ENCODE results near the gene CES2.
A peak's percentile ranks its signal among the peaks of the same experiment; 100 is the strongest.
"Not testable (repeated sequence)": the region's sequence is repeated elsewhere in the genome, so short reads cannot be mapped to it uniquely, and the experiment has no call there.

The CES2 gene

DNA sequence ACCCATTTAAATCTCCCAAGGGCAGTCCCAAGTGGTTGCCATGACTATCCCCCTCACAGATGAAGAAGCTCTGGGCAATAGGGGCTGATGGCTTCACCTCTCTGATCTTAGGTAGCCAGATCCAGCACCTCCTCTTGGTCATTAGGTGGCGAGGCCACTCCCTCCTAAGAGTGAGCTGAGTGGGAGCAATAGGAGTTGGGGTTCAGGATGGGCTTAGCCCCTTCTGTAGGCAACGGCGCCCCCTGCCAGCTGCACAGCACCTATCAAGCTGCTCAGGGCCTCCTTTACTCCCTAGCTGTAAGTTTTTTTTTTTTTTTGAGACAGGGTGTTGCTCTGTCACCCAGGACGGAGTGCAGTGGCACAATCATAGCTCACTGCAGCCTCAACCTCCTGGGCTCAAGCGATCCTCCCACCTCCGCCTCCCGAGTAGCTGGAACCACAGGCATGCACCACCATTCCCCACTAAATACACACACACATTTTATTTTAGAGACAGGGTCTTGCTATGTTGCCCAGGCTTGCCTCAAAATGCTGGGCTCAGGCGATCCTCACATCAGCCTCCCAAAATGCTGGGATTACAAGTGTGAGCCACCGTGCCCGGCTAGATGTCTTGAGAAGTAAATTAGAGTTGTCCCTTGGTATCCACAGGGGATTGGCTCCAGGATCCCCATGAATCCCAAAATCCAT lies 6.5 kb upstream of the CES2 start:
- H3K9me3 ChIP-seq (ENCODE audit: control insufficient read depth, insufficient read depth, low read depth, low read length): no peaks in the 10 kb centered on the region
- H3K36me3 ChIP-seq (ENCODE audit: control insufficient read depth, insufficient read depth, low read length): peaks cover 8% of the 10 kb centered on the region; the same call in 1 of the 2 replicates
- no peak overlapping the region for H3K4me3 ChIP-seq (ENCODE audit: low read depth, low read length)
- H3K9ac ChIP-seq (ENCODE audit: low read length): no peak overlapping the region
- H3K27me3 ChIP-seq (ENCODE audit: control insufficient read depth, insufficient read depth, low read length): peaks cover 42% of the 10 kb centered on the region
- H3K27ac ChIP-seq (ENCODE audit: low read depth, low read length): no peak overlapping the region
- H3K4me1 ChIP-seq (ENCODE audit: control insufficient read depth, insufficient read depth, low read length): peaks cover 16% of the 10 kb centered on the region

DNA sequence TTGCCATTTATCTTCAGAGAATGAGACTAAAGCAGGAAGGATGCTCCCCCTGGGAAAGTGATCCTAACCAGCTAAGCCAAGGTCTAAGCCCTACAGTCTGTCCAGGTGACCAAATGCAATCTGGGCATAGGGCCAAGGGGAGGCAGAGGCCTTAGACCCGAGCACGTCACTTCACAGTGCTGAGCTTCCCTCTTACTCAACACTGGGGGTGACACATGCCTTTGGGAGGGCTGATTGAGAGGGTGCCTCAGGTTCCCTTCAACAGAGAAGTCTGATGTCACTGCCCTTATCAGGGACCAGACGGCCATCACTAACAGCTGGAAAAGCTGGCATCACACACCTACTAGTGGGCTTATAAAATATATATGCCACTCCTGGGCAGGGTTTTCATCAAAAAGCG lies 5.1 kb upstream of the CES2 start:
- Histone ChIP-seq H3K27me3 (ENCODE audit: control insufficient read depth, insufficient read depth, low read length) (peaks cover 32% of the 10 kb centered on the region), H3K36me3 (ENCODE audit: control insufficient read depth, insufficient read depth, low read length) (peaks cover 8% of the 10 kb centered on the region; the same call in 1 of the 2 replicates), H3K4me1 (ENCODE audit: control insufficient read depth, insufficient read depth, low read length) (peaks cover 17% of the 10 kb centered on the region), H3K9ac (ENCODE audit: low read length) (no peak overlapping the region), H3K9me3 (ENCODE audit: control insufficient read depth, insufficient read depth, low read depth, low read length) (no peaks in the 10 kb centered on the region), H3K27ac (ENCODE audit: low read depth, low read length) (no peak overlapping the region), H3K4me3 (ENCODE audit: low read depth, low read length) (no peak overlapping the region)

DNA sequence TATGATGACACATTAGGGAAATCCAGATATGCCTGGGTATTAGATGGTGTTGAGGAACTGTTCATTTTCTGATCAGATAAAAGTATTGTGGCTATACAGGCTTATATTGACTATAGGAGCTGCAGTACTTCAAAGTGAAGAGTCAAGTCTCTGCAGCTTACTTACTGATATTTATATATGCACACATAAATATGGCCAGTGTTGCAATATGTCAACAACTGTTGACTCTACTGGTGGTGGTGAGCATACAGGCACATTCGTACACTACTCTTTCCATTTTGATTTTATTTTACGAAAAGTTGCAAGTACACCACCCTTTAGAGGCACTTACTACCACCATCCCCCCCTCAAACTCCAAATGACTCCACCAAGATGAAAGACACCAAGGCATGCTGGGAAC lies 3.7 kb upstream of the CES2 start:
- Histone ChIP-seq H3K27me3 (ENCODE audit: control insufficient read depth, insufficient read depth, low read length) (peaks cover 24% of the 10 kb centered on the region), H3K4me3 (ENCODE audit: low read depth, low read length) (no peak overlapping the region), H3K36me3 (ENCODE audit: control insufficient read depth, insufficient read depth, low read length) (peaks cover 8% of the 10 kb centered on the region; the same call in 1 of the 2 replicates), H3K27ac (ENCODE audit: low read depth, low read length) (no peak overlapping the region), H3K4me1 (ENCODE audit: control insufficient read depth, insufficient read depth, low read length) (peaks cover 22% of the 10 kb centered on the region), H3K9me3 (ENCODE audit: control insufficient read depth, insufficient read depth, low read depth, low read length) (no peaks in the 10 kb centered on the region), H3K9ac (ENCODE audit: low read length) (no peak overlapping the region)

DNA sequence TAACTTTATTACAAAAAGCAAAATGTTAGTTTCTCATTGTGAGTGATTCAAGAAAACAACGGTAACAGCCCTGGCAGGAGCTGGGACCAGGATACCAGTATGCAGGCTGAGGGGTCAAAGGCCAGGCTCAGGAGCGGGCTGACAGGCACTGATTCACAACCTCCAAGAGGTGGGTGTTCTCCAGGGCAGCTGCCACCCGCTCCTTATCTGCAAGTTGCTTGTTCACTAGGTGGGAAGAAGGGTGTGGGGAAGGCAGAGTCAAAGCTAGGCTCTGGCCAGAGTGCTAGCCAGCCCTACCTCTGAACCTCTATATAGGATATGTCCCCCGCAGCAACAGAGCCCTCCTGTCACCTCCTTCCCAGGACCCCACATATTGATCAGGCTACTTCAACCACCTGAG lies 3.2 kb upstream of the CES2 start:
- no peaks in the 10 kb centered on the region for H3K9me3 ChIP-seq (ENCODE audit: control insufficient read depth, insufficient read depth, low read depth, low read length)
- H3K4me3 ChIP-seq (ENCODE audit: low read depth, low read length): no peak overlapping the region
- peaks cover 8% of the 10 kb centered on the region; the same call in 1 of the 2 replicates for H3K36me3 ChIP-seq (ENCODE audit: control insufficient read depth, insufficient read depth, low read length)
- no peak overlapping the region for H3K9ac ChIP-seq (ENCODE audit: low read length)
- no peak overlapping the region for H3K27ac ChIP-seq (ENCODE audit: low read depth, low read length)
- H3K27me3 ChIP-seq (ENCODE audit: control insufficient read depth, insufficient read depth, low read length): peaks cover 20% of the 10 kb centered on the region
- H3K4me1 ChIP-seq (ENCODE audit: control insufficient read depth, insufficient read depth, low read length): peaks cover 18% of the 10 kb centered on the region

DNA sequence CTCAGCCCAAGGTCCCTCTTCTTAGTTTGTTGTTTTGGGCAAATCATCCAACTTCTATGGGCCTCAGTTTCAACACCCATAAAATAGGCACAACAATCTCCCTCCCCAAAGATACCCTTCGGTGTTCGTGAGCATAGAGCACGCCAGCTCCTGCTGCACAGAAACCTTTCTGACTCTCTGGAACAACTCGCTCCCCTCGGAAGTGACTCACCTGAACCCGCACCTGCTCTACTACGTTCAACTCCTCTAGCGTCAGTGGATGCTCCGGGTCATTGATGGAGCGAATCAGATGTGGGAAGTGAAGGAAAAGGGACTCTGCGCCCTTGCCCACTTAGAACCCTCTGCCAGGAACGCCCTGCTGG lies 1.6 kb upstream of the CES2 start:
- peak overlapping the region; percentile 94 for H3K9ac ChIP-seq (ENCODE audit: low read length)
- no peaks in the 10 kb centered on the region for H3K9me3 ChIP-seq (ENCODE audit: control insufficient read depth, insufficient read depth, low read depth, low read length)
- peaks cover 12% of the 10 kb centered on the region; the same call in 1 of the 2 replicates for H3K4me1 ChIP-seq (ENCODE audit: control insufficient read depth, insufficient read depth, low read length)
- H3K36me3 ChIP-seq (ENCODE audit: control insufficient read depth, insufficient read depth, low read length): peaks cover 13% of the 10 kb centered on the region; the same call in 1 of the 2 replicates
- H3K27ac ChIP-seq (ENCODE audit: low read depth, low read length): no peak overlapping the region
- H3K4me3 ChIP-seq (ENCODE audit: low read depth, low read length): peak overlapping the region; percentile 96
- H3K27me3 ChIP-seq (ENCODE audit: control insufficient read depth, insufficient read depth, low read length): peaks cover 10% of the 10 kb centered on the region

DNA sequence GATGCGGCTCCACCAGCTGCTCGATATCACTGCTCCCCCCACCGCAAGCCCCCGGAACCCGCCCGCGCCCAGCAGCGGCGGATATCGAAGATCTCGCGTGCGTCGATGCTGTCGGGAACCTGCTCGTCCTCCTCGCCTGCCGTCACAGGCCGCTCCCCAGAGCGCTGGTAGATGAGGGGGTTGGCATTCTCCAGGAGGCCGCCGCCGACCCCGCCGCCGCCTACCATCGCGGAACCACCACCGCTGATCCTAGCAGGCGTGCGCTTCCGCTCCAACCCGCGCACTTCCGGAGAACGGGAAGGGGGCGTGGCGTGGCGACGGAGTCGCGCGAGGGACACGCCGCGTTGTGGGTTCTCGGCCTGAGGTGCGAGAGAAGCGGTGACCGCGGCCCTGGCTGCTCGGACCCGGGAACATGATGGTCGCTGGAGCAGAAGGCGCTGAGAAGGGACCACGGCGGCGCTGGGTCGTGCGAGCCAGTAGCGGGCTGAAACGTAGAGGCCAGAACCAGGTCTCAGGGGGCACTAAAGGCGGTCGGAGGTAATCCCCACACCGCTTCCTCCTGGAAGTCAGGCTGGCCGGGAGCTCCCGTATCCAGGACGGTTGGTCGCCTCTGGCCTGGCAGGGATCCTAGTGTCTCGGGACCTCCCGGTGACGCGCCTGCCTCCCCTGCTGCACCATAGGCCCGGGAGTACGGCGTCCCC lies 1.0 kb upstream of the CES2 start, which contains the start of gene CIAO2B:
TSS of gene CIAO2B (minus strand) at position 265 of the 701 bp plus-strand sequence. CDS start at position 227, 38 bp downstream.
- peaks cover 10% of the 10 kb centered on the region for H3K27me3 ChIP-seq (ENCODE audit: control insufficient read depth, insufficient read depth, low read length)
- H3K27ac ChIP-seq (ENCODE audit: low read depth, low read length): no peak within 1 kb of the TSS
- H3K4me1 ChIP-seq (ENCODE audit: control insufficient read depth, insufficient read depth, low read length): peaks cover 12% of the 10 kb centered on the region; the same call in 1 of the 2 replicates
- H3K4me3 ChIP-seq (ENCODE audit: low read depth, low read length): peak within 1 kb of the TSS; percentile 96
- no peaks in the 10 kb centered on the region for H3K9me3 ChIP-seq (ENCODE audit: control insufficient read depth, insufficient read depth, low read depth, low read length)
- H3K9ac ChIP-seq (ENCODE audit: low read length): peak within 1 kb of the TSS; percentile 94
- peaks cover 18% of the 10 kb centered on the region for H3K36me3 ChIP-seq (ENCODE audit: control insufficient read depth, insufficient read depth, low read length)

DNA sequence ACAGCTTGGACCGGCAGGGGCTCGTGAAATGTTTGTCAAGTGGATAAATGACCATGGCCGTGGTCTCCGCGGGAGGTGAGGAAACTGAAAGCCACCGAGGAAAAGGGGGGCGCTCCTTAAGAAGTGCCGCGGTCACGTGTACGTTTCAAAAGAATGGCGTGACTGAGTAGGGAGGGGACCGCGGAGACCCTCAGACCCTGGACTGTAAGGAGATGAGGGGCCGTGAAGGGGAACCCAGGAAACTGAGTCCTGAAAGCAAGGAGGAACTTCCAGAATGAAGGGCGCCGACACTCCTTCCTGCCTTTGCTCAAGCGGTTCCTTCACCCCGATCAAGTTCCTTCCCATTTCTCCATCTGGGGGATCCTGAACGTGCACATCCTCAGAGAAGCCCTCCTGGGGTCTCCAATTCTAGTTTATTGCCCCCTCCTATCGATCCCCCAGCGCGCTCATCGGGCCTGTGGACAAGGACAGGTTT lies 440 bp upstream of the CES2 start:
- Histone ChIP-seq H3K9ac (ENCODE audit: low read length) (peak overlapping the region; percentile 94), H3K4me3 (ENCODE audit: low read depth, low read length) (peak overlapping the region; percentile 96), H3K4me1 (ENCODE audit: control insufficient read depth, insufficient read depth, low read length) (peaks cover 12% of the 10 kb centered on the region; the same call in 1 of the 2 replicates), H3K36me3 (ENCODE audit: control insufficient read depth, insufficient read depth, low read length) (peaks cover 23% of the 10 kb centered on the region)
- H3K27me3 ChIP-seq (ENCODE audit: control insufficient read depth, insufficient read depth, low read length); H3K27ac ChIP-seq (ENCODE audit: low read depth, low read length); H3K9me3 ChIP-seq (ENCODE audit: control insufficient read depth, insufficient read depth, low read depth, low read length): not testable (repeated sequence)

DNA sequence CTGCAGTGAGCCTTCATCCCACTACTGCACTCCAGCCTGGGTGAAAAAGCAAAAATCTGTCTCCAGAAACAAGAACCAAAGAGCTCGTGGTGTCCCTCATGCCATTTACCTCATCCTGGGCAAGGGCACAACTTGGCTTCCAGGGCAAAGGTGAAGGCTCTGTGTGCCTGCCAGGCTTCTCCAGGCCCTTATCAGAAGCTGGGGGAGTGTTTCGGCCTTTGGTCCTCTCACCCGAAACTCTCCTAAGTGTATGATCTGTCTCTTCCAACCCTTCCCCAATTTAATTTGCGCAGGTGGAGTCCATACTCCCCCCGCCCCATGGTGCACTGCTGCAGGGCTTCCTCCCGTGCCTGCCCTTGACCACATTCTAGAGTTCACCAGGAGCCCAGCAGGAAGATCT lies 1.1 kb downstream of the CES2 start:
- no peak overlapping the region for H3K27ac ChIP-seq (ENCODE audit: low read depth, low read length)
- H3K9me3 ChIP-seq (ENCODE audit: control insufficient read depth, insufficient read depth, low read depth, low read length): no peaks in the 10 kb centered on the region
- peaks cover 39% of the 10 kb centered on the region for H3K36me3 ChIP-seq (ENCODE audit: control insufficient read depth, insufficient read depth, low read length)
- peaks cover 10% of the 10 kb centered on the region for H3K27me3 ChIP-seq (ENCODE audit: control insufficient read depth, insufficient read depth, low read length)
- no peak overlapping the region for H3K9ac ChIP-seq (ENCODE audit: low read length)
- H3K4me3 ChIP-seq (ENCODE audit: low read depth, low read length): no peak overlapping the region
- peaks cover 12% of the 10 kb centered on the region; the same call in 1 of the 2 replicates for H3K4me1 ChIP-seq (ENCODE audit: control insufficient read depth, insufficient read depth, low read length)

DNA sequence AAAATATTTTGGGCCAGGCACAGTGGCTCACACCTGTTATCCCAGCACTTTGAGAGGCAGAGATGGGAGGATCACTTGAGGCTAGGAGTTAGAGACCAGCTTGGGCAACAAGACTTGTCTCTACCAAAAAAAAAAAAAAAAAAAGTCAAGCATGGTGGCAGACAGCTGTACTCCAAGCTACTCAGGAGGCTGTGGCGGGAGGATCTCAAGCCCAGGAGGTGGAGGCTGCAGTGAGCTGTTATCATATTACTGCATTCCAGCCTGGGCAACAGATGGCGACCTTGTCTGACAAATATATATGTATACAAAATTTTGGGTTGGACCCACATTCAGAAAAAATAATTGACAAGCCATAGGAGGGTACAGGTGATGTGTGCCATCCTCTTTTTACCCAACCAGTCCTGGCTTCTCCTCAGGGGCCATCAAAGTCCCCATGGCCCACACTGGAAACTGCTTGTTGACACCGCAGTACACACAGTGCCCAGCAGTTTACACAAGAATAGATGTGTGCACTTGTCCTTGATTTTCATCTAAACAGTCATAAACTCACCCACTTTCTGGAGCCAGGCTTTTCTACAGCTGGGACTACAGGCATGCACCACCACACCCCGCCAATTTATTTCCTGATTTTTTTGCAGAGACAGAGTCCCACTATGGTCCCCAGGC lies 1.7 kb downstream of the CES2 start:
- no peak overlapping the region for H3K4me3 ChIP-seq (ENCODE audit: low read depth, low read length)
- H3K9ac ChIP-seq (ENCODE audit: low read length): no peak overlapping the region
- peaks cover 10% of the 10 kb centered on the region for H3K27me3 ChIP-seq (ENCODE audit: control insufficient read depth, insufficient read depth, low read length)
- no peak overlapping the region for H3K27ac ChIP-seq (ENCODE audit: low read depth, low read length)
- peaks cover 12% of the 10 kb centered on the region; the same call in 1 of the 2 replicates for H3K4me1 ChIP-seq (ENCODE audit: control insufficient read depth, insufficient read depth, low read length)
- H3K9me3 ChIP-seq (ENCODE audit: control insufficient read depth, insufficient read depth, low read depth, low read length): no peaks in the 10 kb centered on the region
- peaks cover 41% of the 10 kb centered on the region for H3K36me3 ChIP-seq (ENCODE audit: control insufficient read depth, insufficient read depth, low read length)

DNA sequence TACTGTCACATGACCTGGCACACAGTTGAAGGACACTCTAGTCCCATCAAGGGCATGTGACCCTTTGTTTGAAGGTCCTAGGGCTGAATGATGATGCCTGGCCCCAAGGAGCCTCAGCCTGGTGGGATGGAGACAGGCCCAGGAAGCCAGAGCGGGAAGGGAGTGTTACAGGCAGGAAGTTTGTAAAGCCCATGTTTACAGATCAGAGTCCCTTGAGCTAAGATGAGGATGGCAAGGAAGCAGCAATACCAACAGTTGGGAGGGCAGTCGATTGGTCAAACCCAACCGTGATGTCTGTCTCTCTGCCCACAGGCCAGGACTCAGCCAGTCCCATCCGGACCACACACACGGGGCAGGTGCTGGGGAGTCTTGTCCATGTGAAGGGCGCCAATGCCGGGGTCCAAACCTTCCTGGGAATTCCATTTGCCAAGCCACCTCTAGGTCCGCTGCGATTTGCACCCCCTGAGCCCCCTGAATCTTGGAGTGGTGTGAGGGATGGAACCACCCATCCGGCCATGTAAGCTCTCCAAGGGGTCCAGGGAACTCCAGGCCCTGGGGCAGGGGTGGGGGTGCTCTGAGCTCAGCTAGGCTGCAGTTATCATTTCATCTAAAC lies 2.5 kb downstream of the CES2 start:
- Histone ChIP-seq H3K9me3 (ENCODE audit: control insufficient read depth, insufficient read depth, low read depth, low read length) (no peaks in the 10 kb centered on the region), H3K4me1 (ENCODE audit: control insufficient read depth, insufficient read depth, low read length) (peaks cover 12% of the 10 kb centered on the region; the same call in 1 of the 2 replicates), H3K9ac (ENCODE audit: low read length) (no peak overlapping the region), H3K36me3 (ENCODE audit: control insufficient read depth, insufficient read depth, low read length) (peaks cover 45% of the 10 kb centered on the region), H3K27me3 (ENCODE audit: control insufficient read depth, insufficient read depth, low read length) (peaks cover 10% of the 10 kb centered on the region), H3K27ac (ENCODE audit: low read depth, low read length) (no peak overlapping the region), H3K4me3 (ENCODE audit: low read depth, low read length) (no peak overlapping the region)
